Natural killer cell treated with Interleukin-12 subunit alpha and Interleukin-12 subunit beta and Interleukin-15 and Interleukin-18, amount 100 ng/mL, for 72 hours (primary cell): ENCODE data around the gene PCSK6. TPM values are rescaled to one million over a fixed set of nuclear protein-coding genes. Genes with fewer than 3 reads are reported as not detected.
"Not testable (repeated sequence)": the region's sequence is repeated elsewhere in the genome, so short reads cannot be mapped to it uniquely, and the experiment has no call there.

Experiments
- ATAC-seq, 2 donors: fragments of 150-1000 bp; cut with Tn5 transposase in 1 of 2; sonication (Bioruptor Pico), chemical (Tn5 transposase) in 1 of 2; 2 replicates each; pipeline ENCODE4 v1.10.0; 2021
- DNase-seq: peaks from one replicate; pipeline ENCODE4 v3.0.0; 2022; ENCODE audit warnings: low spot score
- H3K27ac Mint-ChIP-seq, 2 donors: 1 replicate in 1 of 2; 2 replicates in 1 of 2; pipeline ENCODE4 v1.8.0; 2022; ENCODE audit warnings: mixed read lengths in 2 of 2, mild to moderate bottlenecking in 1 of 2, moderate library complexity in 1 of 2
- H3K27me3 Mint-ChIP-seq, 2 donors: 1 replicate in 1 of 2; 2 replicates in 1 of 2; pipeline ENCODE4 v1.8.0; 2022; ENCODE audit warnings: mixed read lengths in 2 of 2
- H3K36me3 Mint-ChIP-seq: one replicate; pipeline ENCODE4 v1.8.0; 2022; ENCODE audit warnings: mixed read lengths
- H3K4me1 Mint-ChIP-seq, 2 donors: 1 replicate in 1 of 2; 2 replicates in 1 of 2; pipeline ENCODE4 v1.8.0; 2022; ENCODE audit warnings: low read depth in 2 of 2, mixed read lengths in 2 of 2, mild to moderate bottlenecking in 1 of 2
- H3K4me3 Mint-ChIP-seq: one replicate; pipeline ENCODE4 v1.8.0; 2022; ENCODE audit warnings: mixed read lengths
- H3K9me3 Mint-ChIP-seq: 2 replicates; pipeline ENCODE4 v1.8.0; 2022; ENCODE audit warnings: mixed read lengths
- total RNA-seq, 2 donors: library from RNA; stranded (reverse); gene quantifications; one replicate each; pipeline ENCODE4 v1.2.3, GENCODE V29; 2022

Gene PCSK6
- total RNA-seq, 2 donors from 2014 or later, result 0.95 TPM; not detected in 1

GRCh38 chr15:101410612-101411011 is 78.9 kb downstream of the PCSK6 start:
- DNase-seq (no peak), ATAC-seq (no peak)
- no peak overlapping the region for H3K4me3 Mint-ChIP-seq
- no peaks in the 10 kb centered on the region for H3K4me1 Mint-ChIP-seq
- no peaks in the 10 kb centered on the region for H3K9me3 Mint-ChIP-seq
- no peak overlapping the region for H3K27ac Mint-ChIP-seq
- no peaks in the 10 kb centered on the region for H3K36me3 Mint-ChIP-seq
- peaks cover 0 to 34% of the 10 kb centered on the region in 2 donors for H3K27me3 Mint-ChIP-seq

DNA sequence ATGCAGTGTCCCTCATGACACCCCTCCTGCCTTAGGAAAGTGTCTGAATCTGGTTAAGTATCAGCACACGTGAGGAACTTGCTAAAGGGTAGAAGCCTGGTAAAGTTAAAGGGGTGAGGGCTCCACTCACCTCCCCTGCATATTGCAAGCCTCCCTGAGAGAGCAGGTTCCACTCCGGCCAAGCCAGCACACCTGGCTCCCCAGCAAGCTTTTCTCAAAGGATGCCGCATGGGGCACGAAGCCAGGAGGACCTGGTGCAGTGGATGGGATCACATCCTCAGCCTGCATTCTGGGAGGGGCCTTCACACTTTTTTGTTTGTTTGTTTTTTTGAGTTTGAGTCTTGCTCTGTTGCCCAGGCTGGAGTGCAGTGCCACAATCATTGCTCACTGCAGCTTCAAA is 79.9 kb downstream of the PCSK6 start:
- H3K4me1 Mint-ChIP-seq, result no peaks in the 10 kb centered on the region
- no peak overlapping the region for H3K27ac Mint-ChIP-seq

DNA sequence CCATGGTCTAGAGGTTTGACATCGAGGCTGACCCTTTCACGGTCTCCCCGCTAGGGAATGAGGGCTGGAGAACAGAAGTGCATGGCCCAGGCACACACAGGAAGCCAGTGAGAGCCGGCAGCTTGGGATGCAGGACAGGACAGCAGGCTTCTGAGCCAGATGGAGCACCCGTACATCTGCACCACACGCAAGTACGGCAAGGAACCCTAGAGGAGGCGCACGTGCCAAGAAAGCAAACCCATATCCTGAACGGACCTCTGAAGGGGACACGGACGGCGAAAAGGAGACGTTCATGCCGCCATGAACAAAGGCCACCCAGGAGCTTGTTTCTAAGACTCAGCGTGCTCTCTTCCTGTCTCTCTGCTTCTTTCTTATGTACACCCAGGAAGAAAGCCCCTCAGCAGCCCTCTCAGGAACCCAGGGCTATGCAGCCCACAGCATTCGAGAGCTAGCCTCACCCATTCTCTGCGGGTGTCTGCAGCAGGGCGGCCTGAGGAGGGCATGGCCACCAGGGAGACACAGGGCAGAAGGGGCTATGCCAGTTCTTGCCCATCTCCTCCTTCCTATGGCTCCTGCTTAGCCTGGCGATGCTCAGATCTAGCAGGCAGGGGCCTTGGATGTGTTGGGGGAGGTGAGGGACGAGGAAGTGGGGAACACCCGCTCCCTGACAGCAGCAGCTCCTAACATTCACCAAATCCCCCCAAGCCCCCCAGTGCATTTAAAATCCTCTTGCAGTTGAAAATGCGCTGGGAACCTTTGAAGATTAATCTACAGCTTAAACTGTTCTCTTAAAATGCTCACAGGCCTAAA is 81.3 kb downstream of the PCSK6 start:
- no peaks in the 10 kb centered on the region for H3K36me3 Mint-ChIP-seq

More for the DNA sequence above, 79.9 kb downstream of the PCSK6 start:
- DNase-seq (no peak), ATAC-seq (no peak)
- no peak overlapping the region for H3K4me3 Mint-ChIP-seq
- H3K27me3 Mint-ChIP-seq, result peaks cover 0 to 29% of the 10 kb centered on the region in 2 donors
- no peaks in the 10 kb centered on the region for H3K9me3 Mint-ChIP-seq
- H3K36me3 Mint-ChIP-seq, result no peaks in the 10 kb centered on the region

GRCh38 chr15:101407439-101407838 is 82.1 kb downstream of the PCSK6 start:
- peak in 1 of 2 donors; percentile 18 for ATAC-seq
- H3K27me3 Mint-ChIP-seq, result peaks cover 0 to 14% of the 10 kb centered on the region in 2 donors

More for the DNA sequence above, 81.3 kb downstream of the PCSK6 start:
- DNase-seq (no peak), ATAC-seq (no peak)
- Mint-ChIP-seq H3K27ac (no peak overlapping the region), H3K4me3 (no peak overlapping the region), H3K9me3 (no peaks in the 10 kb centered on the region), H3K27me3 (peaks cover 0 to 19% of the 10 kb centered on the region in 2 donors), H3K4me1 (no peaks in the 10 kb centered on the region)

DNA sequence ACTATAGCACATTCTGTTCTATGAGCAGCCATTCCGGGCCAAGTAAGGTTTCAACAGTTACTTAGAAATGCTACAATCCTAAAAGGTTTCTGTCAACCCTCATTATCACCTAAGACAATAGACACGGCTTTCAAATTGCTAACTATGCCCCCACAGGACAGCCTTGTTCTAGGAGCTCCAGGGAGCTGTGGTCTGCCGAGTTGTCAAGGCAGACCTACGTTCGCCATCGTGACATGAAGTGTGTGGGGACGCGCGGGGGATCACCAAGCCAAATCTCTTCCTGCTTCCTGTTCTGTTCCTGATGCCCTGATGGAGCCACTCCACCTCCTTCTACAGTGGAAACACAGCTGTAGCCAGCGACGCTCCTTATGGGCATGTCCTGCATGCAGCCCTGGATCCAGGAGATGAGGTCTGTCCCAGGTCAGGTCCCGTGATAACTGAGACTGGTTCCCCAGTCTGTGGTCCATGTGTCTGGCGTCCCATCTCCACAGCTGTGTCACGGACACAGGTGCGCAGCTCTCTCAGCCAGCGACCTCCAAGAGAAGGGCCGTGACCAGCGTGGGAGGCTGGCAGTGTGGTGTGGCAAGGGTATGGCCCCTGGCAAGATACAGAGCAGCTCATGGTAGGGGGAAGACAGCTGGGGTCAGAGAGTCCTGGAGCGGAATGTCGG is 82.8 kb downstream of the PCSK6 start:
- Mint-ChIP-seq H3K4me1 (no peaks in the 10 kb centered on the region), H3K36me3 (no peaks in the 10 kb centered on the region), H3K27ac (no peak overlapping the region), H3K27me3 (peaks cover 0 to 14% of the 10 kb centered on the region in 2 donors), H3K9me3 (no peaks in the 10 kb centered on the region), H3K4me3 (no peak overlapping the region)
- DNase-seq, result no peak
- no peak for ATAC-seq

More at GRCh38 chr15:101407439-101407838, 82.1 kb downstream of the PCSK6 start:
- Mint-ChIP-seq H3K4me1 (no peaks in the 10 kb centered on the region), H3K9me3 (no peaks in the 10 kb centered on the region), H3K27ac (no peak overlapping the region), H3K36me3 (no peaks in the 10 kb centered on the region), H3K4me3 (no peak overlapping the region)
- DNase-seq, result no peak

GRCh38 chr15:101406036-101406435 is 83.5 kb downstream of the PCSK6 start:
- DNase-seq (no peak), ATAC-seq (no peak)
- no peak overlapping the region for H3K4me3 Mint-ChIP-seq
- H3K36me3 Mint-ChIP-seq, result no peaks in the 10 kb centered on the region
- H3K27me3 Mint-ChIP-seq, result peaks cover 0 to 12% of the 10 kb centered on the region in 2 donors
- no peaks in the 10 kb centered on the region for H3K9me3 Mint-ChIP-seq
- H3K27ac Mint-ChIP-seq, result no peak overlapping the region
- H3K4me1 Mint-ChIP-seq, result no peaks in the 10 kb centered on the region

GRCh38 chr15:101404245-101404644 is 85.3 kb downstream of the PCSK6 start:
- Mint-ChIP-seq H3K27me3 (peaks cover 6 to 20% of the 10 kb centered on the region in 2 donors), H3K9me3 (no peaks in the 10 kb centered on the region), H3K27ac (no peak overlapping the region), H3K36me3 (no peaks in the 10 kb centered on the region), H3K4me1 (no peaks in the 10 kb centered on the region), H3K4me3 (no peak overlapping the region)
- DNase-seq (no peak), ATAC-seq (peak in 1 of 2 donors; percentile 40)

- not testable (repeated sequence) for ATAC-seq, H3K4me3 Mint-ChIP-seq, H3K36me3 Mint-ChIP-seq, H3K4me1 Mint-ChIP-seq, H3K27ac Mint-ChIP-seq, DNase-seq, H3K9me3 Mint-ChIP-seq
- peaks cover 6 to 27% of the 10 kb centered on the region in 2 donors for H3K27me3 Mint-ChIP-seq
These were observed 86.6 kb downstream of the PCSK6 start for GRCh38 chr15:101402883-101403282.

GRCh38 chr15:101401286-101401685 is 88.2 kb downstream of the PCSK6 start:
- H3K4me3 Mint-ChIP-seq, result no peak overlapping the region
- ATAC-seq, result no peak
- peaks cover 0 to 10% of the 10 kb centered on the region in 2 donors for H3K4me1 Mint-ChIP-seq
- peaks cover 6 to 21% of the 10 kb centered on the region in 2 donors for H3K27me3 Mint-ChIP-seq
- no peak for DNase-seq
- no peaks in the 10 kb centered on the region for H3K9me3 Mint-ChIP-seq
- no peaks in the 10 kb centered on the region for H3K36me3 Mint-ChIP-seq
- no peak overlapping the region for H3K27ac Mint-ChIP-seq

- H3K4me3 Mint-ChIP-seq, result no peak overlapping the region
- no peaks in the 10 kb centered on the region for H3K9me3 Mint-ChIP-seq
- H3K27me3 Mint-ChIP-seq, result peaks cover 8 to 29% of the 10 kb centered on the region in 2 donors
- ATAC-seq (no peak), DNase-seq (no peak)
- peak overlapping the region in 1 of 2 donors; percentile 48 for H3K27ac Mint-ChIP-seq
- no peaks in the 10 kb centered on the region for H3K36me3 Mint-ChIP-seq
- H3K4me1 Mint-ChIP-seq, result peaks cover 0 to 15% of the 10 kb centered on the region in 2 donors
These were observed 90.1 kb downstream of the PCSK6 start for GRCh38 chr15:101399431-101399830.

GRCh38 chr15:101398247-101398646 is 91.3 kb downstream of the PCSK6 start:
- H3K27ac Mint-ChIP-seq, result no peak overlapping the region

GRCh38 chr15:101397521-101398003 is 91.9 kb downstream of the PCSK6 start:
- peak; percentile 21 to 51 for ATAC-seq
- DNase-seq, result no peak
- peaks cover 8 to 29% of the 10 kb centered on the region in 2 donors for H3K27me3 Mint-ChIP-seq
- peaks cover 0 to 19% of the 10 kb centered on the region in 2 donors for H3K4me1 Mint-ChIP-seq
- peak overlapping the region in 1 of 2 donors; percentile 70 for H3K27ac Mint-ChIP-seq
- H3K36me3 Mint-ChIP-seq, result no peaks in the 10 kb centered on the region
- H3K4me3 Mint-ChIP-seq, result no peak overlapping the region
- no peaks in the 10 kb centered on the region for H3K9me3 Mint-ChIP-seq

More at GRCh38 chr15:101398247-101398646, 91.3 kb downstream of the PCSK6 start:
- Mint-ChIP-seq H3K9me3 (no peaks in the 10 kb centered on the region), H3K27me3 (peaks cover 8 to 29% of the 10 kb centered on the region in 2 donors), H3K4me1 (peaks cover 0 to 19% of the 10 kb centered on the region in 2 donors), H3K36me3 (no peaks in the 10 kb centered on the region), H3K4me3 (no peak overlapping the region)
- DNase-seq (no peak), ATAC-seq (no peak)

DNA sequence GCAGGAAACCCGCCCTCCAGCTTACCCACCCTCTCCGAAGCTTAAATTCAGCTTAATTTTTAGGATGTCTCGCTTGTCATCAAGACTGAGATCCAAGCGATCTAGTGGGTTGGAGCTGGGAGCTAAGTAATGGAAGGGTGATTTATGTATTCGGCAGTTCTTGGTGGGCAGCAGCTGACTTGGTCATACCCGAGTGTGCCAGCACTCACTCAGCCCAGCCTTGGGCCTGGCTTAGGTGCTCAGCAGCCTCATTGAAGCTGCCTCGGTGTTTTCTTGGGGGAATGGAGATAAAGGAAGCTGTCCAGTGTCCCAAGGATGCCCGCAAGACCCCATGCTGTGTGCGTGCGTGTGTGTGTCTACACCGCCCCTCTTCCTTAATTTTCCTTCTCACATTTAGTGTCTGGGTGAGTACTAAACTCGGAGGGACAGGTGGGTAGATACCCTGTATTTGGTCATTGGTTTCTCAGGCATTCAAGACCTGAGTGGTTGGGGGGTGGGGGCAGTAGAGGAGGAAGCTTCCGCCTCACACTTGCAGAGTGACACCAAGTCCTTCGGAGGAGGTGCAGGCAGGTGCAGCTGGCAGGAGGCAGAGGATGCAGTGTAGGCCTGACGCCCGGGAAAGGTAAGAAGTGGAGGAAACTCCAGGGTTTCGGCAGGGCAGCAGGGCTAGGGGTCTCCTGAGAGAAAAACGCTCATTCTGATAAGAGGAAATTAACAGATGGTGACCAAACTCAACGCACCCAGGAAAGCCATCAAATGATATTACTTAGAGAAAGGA is 92.8 kb downstream of the PCSK6 start:
- H3K9me3 Mint-ChIP-seq, result no peaks in the 10 kb centered on the region
- H3K27ac Mint-ChIP-seq, result no peak overlapping the region
- no peak for ATAC-seq
- H3K27me3 Mint-ChIP-seq, result peaks cover 8 to 29% of the 10 kb centered on the region in 2 donors
- peaks cover 4 to 22% of the 10 kb centered on the region in 2 donors for H3K4me1 Mint-ChIP-seq
- H3K4me3 Mint-ChIP-seq, result no peak overlapping the region
- no peak for DNase-seq
- H3K36me3 Mint-ChIP-seq, result no peaks in the 10 kb centered on the region
